AG04450 (cell line): ENCODE results near the gene BMPR1A. TPM values are rescaled to one million over a fixed set of nuclear protein-coding genes. Genes with fewer than 3 reads are reported as not detected.

Experiments
- CTCF ChIA-PET: fragments of 300-600, 350-600 bp; formaldehyde crosslinking; extraction: SDS; loops from one replicate; lab custom pipeline; 2022; ENCODE audit warnings: antibody characterized with exemption, inconsistent platforms; lab: Charles Lee
- POLR2A ChIA-PET: fragments of 350-600 bp; formaldehyde crosslinking; extraction: SDS; loops from one replicate; lab custom pipeline; 2021; ENCODE audit warnings: antibody characterized with exemption, inconsistent platforms; lab: Yijun Ruan, JAX
- DNase-seq: peaks from one replicate; pipeline ENCODE4 v3.0.0-alpha.2; 2011; ENCODE audit warnings: low read depth, low spot score
- H3K27ac ChIP-seq: one replicate; pipeline ENCODE4 v1.5.1; 2012; ENCODE audit warnings: low read depth, low read length, control low read depth
- H3K27me3 ChIP-seq: one replicate; pipeline ENCODE4 v1.6.0; 2012; ENCODE audit warnings: low read length; ENCODE audit not compliant: control insufficient read depth, insufficient read depth
- H3K4me3 ChIP-seq: 2 replicates; pipeline ENCODE4 v1.5.1; 2011; ENCODE audit warnings: mild to moderate bottlenecking, low read depth, low read length, control low read depth
- H3K9me3 ChIP-seq: 2 replicates; pipeline ENCODE4 v1.5.1; 2012; ENCODE audit warnings: low read length; ENCODE audit not compliant: control insufficient read depth, insufficient read depth
- CTCF ChIP-seq: IDR thresholded peaks from 2 replicates; pipeline ENCODE4 v1.5.1; 2011; ENCODE audit warnings: low read depth, low read length, control low read depth, inconsistent platforms
- polyA plus RNA-seq: library from polyadenylated mRNA; depleted of rRNA; stranded (reverse); fragments of >200 nt; gene quantifications from 2 replicates; pipeline ENCODE4 v1.2.3, GENCODE V29; 2011

BMPR1A gene
- polyA plus RNA-seq, 1 experiment = 41.9 TPM

DNA sequence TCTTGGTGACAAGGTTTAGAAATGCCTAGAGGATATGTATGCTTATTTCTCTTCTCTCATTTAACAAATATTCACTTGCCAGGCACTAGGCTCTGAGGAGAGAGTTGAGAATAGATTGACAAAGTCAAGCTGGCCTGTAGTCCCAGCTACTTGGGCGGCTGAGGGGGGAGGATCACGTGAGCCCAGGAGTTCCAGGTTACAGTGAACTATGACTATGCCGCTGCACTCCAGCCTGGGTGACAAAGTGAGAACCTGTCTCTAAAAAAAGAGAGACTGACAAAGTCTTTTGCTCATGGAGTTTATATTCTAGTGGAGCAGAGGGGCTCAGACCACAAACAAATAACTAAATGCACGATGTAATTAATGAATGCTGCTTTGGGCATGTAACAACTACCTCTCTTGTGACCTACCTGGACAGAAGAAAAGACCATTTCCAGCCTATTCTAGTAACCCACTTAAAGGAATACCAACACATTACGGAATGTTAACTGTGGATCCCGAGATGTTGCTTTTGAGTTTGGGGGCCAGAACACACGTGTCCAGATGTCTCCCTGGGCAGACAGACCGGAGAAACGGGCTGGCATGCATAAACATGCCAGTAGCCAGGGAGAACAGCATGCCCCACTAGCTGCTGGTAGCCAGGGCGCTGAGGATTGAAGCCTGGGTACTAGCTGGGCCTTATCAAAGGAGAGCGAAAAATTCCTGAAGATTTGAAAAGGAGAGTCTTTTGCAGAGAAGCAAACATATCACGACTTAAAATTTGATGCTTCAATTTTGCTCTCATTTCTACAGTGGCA, 2.6 kb upstream of the BMPR1A start:
- H3K27me3 ChIP-seq = no peaks in the 10 kb centered on the region
- no peak for TF ChIP-seq CTCF
- H3K9me3 ChIP-seq = no peaks in the 10 kb centered on the region; the same call in 1 of the 2 replicates
- no peak overlapping the region for H3K27ac ChIP-seq
- POLR2A ChIA-PET = interaction anchor here (0.6 kb wide), 1 partner anchor 343 kb away, joined by 3 read pairs; no protein-coding TSS in a partner anchor
- CTCF ChIA-PET = interaction anchor here (0.6 kb wide), 3 partner anchors 27 to 347 kb away, joined by 3 to 12 read pairs (median 6); no protein-coding TSS in a partner anchor
- no peak overlapping the region for H3K4me3 ChIP-seq
- no peak for DNase-seq

- peak overlapping the region; percentile 97 for H3K27ac ChIP-seq
- H3K4me3 ChIP-seq = peak overlapping the region; percentile 82
- H3K9me3 ChIP-seq = no peaks in the 10 kb centered on the region; the same call in 1 of the 2 replicates
- POLR2A ChIA-PET = interaction anchor here (0.5 to 3.0 kb wide), 7 partner anchors 11 to 86 kb away, joined by 3 to 14 read pairs (median 4); no protein-coding TSS in a partner anchor
- no peak for TF ChIP-seq CTCF
- CTCF ChIA-PET = interaction anchor here (0.9 kb wide), 1 partner anchor 47 kb away, joined by 3 read pairs; no protein-coding TSS in a partner anchor
- no peaks in the 10 kb centered on the region for H3K27me3 ChIP-seq
- no peak for DNase-seq
Observed at GRCh38 chr10:86755454-86755739, 1.0 kb upstream of the BMPR1A start.

DNA sequence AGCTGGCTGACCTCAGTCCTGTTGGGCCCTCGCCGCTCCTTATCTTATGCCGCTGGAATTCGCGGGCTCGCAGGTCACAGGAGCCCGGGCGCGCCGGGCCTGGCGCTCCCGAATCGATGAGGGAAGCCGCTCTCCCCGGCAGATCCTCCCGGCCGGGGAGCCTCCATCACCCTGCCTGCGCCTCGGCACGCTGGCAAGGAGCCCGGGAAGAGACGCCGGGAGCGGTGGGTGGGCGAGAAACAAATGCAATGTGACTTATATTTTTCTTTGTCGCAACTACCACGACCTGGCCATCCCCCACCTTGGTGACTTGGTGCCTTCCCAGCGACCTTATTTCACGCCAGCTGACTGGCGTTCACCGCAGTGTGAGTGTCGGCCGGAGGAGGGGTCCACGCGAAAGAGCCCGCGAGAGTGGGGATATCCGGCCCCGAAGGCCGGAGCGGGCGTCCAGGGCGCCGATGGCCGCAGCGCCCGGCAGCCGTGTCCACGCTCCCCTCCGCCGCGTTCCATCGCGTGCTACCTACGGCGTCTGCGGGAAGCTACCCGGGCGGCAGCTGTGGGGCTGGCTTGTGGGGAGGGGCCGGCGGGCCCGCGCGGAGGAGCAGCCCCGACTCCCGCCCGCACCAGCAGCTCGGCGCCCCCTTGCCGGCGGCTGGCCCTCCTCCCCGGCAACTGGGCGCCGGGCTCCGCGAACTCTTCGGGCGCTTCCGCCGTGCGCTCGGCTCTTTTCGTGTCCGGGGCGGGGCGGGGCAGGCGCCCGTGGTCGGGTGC, 494 bp upstream of the BMPR1A start:
- Histone ChIP-seq H3K27ac (peak overlapping the region; percentile 97), H3K4me3 (peak overlapping the region; percentile 82), H3K9me3 (no peaks in the 10 kb centered on the region; the same call in 1 of the 2 replicates), H3K27me3 (no peaks in the 10 kb centered on the region)
- peak; percentile 66 for DNase-seq
- POLR2A ChIA-PET = interaction anchor here (0.5 to 3.0 kb wide), 12 partner anchors 10 to 339 kb away, joined by 3 to 14 read pairs (median 4); partner anchors contain the start of genes GLUD1 and SHLD2
- CTCF ChIA-PET = interaction anchor here (0.6 kb wide), 1 partner anchor 183 kb away, joined by 3 read pairs; no protein-coding TSS in a partner anchor
- TF ChIP-seq CTCF = no peak

GRCh38 chr10:86757113-86757972, 924 bp downstream of the BMPR1A start:
- Histone ChIP-seq H3K27ac (peak overlapping the region; percentile 87), H3K4me3 (peak overlapping the region; percentile 73), H3K9me3 (no peaks in the 10 kb centered on the region; the same call in 1 of the 2 replicates), H3K27me3 (no peaks in the 10 kb centered on the region)
- POLR2A ChIA-PET = interaction anchor here (0.6 to 3.0 kb wide), 7 partner anchors 9 to 103 kb away, joined by 3 to 14 read pairs (median 5); partner anchors contain the start of gene OPN4
- TF ChIP-seq CTCF = peak; percentile 51
- CTCF ChIA-PET = interaction anchor here (0.6 to 1.8 kb wide), 11 partner anchors 14 to 181 kb away, joined by 3 to 12 read pairs (median 4); no protein-coding TSS in a partner anchor
- no peak for DNase-seq
